Inferior parietal cortex (tissue), 1 donor: ENCODE measurements around the gene EDIL3.
"Not testable (repeated sequence)": the region's sequence is repeated elsewhere in the genome, so short reads cannot be mapped to it uniquely, and the experiment has no call there.

Experiments
- DNase-seq: peaks from one replicate; pipeline ENCODE4 v3.0.0-alpha.2; 2016; ENCODE audit errors: extremely low spot score

Gene EDIL3

DNA sequence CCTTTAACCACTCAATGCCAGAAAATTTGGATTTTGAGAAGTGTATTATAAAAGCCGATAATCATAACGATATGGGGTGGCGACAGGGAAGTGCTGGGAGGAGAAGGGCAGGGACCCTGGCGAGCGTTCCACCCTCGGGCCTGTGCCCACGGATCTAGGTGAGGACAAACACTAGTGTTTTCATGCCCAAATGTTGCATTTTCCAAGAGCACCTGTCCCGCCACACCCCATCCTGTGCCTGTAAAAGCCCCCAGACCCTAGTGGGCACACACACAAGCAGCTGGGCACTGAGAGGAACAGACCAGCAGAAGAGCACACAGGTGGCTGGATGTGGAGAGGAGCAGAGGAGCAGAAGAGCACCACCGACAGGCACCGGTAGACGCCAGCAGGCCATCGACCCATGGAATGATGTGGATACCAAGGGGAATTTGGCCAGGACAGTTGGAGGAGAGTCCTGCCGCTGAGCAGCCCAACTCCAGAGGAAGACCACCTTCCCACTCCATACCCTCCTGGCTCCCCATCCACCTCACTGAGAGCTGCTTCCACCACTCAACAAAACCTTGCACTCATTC is 315.0 kb downstream of the EDIL3 start:
- no peak for DNase-seq

DNA sequence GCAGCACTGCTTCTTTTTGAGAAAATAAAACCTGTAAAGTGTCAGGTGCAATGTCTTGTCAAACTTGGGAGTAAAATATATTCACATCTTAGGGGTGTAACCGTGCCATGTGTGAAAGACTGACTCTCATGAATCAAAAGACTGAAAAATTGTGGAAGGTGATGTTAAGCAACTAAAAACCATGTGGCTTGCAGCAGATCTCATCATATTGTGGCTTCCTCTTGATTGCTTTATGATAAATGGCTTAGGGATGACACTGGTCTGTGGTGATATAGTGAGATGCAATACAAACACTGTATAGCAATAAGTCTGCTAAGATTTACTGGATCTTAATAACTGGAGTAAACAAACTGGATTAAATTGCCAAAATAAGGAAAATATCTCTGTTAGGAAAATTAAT is 321.6 kb downstream of the EDIL3 start:
- no peak for DNase-seq

DNA sequence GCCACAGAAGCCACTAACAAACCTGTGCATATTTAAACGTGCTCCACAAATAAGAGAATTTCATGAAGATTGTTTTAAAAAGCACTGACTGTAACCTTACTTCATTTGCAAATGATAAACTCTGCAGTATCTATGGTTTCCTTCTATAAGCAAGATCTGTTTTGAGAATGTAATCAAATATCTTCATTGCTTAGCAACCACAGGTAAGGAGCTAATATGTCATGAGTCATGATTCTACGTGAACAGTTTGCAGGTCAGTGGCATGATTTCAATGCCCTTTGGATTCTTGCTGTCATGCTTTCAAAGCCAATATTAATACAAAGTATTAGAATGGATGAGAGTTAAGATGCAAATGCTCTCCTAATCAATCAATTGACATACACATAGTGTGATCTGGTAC is 325.0 kb downstream of the EDIL3 start:
- DNase-seq = no peak

DNA sequence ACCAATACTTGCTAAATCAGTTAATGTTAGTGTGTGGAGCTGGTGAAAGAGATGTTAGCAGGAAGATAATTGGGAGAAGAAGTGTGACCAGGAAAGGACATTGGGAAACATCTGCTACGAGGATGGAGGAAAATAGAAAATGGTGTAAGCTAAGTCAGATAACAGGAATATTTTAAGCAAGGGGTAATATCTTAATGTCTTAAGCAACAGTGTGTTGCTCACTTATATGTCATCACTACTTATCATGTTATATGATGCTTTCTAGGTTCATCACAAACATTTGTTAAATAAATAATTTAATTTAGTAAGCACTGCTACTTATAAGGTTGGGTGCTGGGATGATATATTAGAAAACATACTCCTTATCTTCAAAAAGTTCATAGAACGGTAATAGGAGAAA is 326.1 kb downstream of the EDIL3 start:
- DNase-seq = no peak

DNA sequence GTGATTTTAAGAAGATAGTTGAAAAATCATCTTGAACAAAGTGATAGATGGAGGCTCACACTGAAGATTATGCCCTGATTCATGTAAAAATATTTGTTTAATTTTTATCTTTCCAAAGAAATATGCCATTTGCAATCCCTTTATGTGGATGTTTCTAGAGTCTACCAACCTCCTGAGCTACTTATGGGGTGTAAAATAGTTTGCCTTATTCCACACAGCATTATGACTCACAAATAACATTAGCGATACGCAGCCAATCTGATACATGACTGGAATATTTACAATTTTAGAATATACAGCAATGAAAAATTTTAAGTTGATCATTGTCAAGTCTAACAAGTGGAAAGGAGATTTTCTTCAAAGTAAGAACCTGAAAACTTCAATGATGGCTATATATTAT is 327.5 kb downstream of the EDIL3 start:
- DNase-seq = no peak

DNA sequence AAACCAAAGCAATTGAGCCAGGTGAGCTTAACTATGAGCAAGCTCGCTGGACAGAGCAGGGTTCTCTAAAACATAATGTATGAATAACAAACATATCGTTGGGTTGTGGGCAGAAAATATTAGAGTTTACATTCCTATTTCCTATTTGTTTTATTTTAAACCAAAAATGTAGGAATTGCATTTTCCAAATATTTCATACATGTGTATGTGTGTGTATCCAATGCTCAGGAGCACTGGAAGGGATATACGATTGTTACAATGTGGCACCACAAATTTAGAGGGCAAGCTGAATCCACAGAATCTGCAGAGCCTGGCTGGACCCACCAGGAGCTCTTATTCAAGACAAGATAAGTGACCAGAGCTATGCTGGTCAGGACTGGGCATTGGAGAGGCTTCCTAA is 338.7 kb downstream of the EDIL3 start:
- DNase-seq = no peak

DNA sequence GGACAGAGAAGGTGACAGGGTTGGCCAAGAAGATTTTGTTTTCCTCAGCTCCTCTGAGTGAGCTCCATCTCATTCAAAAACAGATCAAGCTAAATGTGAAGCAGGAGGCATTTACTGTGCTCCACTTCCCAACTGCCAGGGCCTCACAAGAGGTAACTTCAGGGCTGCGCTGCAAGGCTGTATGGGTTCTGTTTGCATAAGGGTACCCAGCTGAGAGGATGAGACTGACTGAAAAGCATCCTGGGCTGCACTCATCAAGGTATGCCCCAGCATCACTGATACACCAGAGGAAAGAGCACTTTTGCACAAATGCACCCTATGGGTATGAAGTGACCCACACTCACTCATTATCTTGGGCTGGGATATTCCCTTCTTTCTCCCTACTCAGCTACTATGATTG is 347.8 kb downstream of the EDIL3 start:
- DNase-seq = no peak

DNA sequence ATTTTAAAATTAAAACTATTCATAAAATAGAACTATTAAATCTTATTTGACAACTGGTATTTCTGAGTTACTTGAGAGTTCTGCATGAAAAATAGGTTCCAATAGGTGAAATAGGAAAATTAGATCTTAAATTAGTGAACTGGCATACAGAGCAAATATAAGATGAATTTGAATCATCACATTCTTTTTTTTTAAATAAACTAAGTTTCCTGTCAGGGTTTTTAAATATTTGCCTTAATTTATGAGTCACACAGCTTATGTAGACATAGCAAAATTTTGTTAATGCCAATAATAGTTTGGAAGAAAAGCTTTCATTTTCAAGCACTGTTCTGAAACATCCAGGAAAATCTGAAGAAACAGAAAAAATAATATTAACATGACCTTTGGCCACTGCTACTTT is 352.4 kb downstream of the EDIL3 start:
- no peak for DNase-seq

DNA sequence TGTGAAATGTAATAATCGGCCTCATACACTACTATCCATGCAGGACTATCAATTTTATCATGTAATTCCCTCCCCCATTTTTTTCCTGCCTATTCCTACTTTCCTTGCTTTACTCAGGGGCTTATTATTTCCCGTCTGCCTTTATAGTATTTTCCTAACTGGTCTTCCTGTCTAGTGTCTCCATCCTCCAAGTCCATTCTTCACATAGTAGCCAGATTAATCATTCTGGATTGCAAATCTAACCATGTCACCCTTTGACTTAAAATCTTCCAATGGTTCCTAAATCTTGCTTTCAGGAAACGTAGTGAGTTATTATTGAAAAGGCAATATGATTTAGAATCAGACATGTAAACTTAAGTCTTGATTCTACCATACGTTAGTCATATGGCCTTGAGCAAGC is 356.6 kb downstream of the EDIL3 start:
- no peak for DNase-seq

DNA sequence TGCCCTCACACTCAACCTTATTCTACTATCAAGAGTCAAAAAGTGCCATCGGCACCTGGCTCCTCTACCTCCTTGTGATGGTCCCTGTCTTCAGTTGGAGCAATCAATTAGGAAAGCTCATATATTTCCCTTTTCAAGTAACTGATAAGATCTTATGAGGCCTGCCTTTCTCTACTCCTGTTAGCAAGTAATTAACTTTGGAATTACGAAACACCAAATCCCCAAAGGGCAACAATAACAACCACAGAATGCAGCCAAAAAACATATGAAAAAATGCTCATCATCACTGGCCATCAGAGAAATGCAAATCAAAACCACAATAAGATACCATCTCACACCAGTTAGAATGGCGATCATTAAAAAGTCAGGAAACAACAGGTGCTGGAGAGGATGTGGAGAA is 366.2 kb downstream of the EDIL3 start:
- not testable (repeated sequence) for DNase-seq

DNA sequence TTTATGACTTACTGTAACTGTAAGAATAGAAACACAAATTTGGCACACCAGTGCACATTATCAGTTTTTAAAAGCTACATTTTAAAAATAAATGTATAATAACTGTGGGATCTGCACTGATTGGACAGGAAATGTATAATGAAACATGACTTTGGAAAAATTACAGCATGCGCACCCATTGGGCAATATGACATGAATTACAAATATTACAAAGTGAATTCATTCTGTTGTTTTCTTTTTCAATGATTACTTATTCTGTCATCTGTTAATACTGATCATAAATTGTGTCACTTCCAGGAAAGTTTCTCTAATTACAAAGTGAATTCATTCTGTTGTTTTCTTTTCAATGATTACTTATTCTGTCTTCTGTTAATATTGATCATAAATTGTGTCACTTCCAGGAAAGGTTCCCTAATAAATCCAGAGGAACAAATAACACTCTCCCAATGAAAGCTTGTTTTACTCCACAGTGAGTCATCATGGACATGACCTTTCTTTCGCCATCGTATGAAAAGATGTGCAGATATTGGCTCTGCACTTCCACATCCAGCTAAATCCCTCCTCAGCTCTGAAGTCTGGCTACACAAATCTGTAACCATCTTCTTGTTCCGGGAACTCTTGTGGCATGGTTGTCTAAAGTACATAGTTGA is 367.0 kb downstream of the EDIL3 start:
- no peak for DNase-seq

DNA sequence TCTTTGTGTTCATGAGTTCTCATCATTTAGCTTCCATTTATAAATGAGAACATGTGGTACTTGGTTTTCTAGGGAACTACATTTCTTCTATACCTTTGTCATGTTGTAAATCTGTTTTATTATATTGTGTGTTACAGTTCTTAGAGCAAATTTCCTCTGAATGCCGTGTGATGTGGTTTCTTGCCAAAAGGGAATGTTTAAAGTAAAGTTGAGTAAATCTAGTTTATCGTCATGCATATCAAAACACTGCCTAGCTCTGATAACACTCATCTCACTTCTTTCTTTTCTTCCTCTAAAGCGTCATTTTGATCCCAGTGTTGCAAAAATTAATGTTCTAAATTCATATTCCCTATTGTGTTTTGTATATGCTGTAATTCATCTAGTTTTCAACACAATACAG is 368.6 kb downstream of the EDIL3 start:
- no peak for DNase-seq

DNA sequence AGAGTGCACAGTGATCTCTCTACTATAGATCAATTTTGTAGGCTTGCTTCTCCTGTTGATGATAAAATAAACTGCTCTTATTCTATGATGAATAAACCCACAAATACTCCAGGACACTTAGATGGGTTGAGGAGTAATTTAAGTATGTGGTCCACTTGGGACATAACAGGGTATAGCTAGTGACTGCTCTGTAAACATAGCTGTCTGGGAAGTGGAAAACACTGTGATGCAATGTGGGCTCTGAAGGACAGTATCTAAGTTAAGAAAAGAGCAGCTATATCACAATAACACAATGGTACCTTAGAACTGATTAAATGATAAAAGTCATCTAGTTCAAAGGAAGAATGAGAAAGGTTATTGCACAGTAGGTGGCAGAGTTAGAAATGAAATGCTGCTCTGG is 369.7 kb downstream of the EDIL3 start:
- DNase-seq = no peak

DNA sequence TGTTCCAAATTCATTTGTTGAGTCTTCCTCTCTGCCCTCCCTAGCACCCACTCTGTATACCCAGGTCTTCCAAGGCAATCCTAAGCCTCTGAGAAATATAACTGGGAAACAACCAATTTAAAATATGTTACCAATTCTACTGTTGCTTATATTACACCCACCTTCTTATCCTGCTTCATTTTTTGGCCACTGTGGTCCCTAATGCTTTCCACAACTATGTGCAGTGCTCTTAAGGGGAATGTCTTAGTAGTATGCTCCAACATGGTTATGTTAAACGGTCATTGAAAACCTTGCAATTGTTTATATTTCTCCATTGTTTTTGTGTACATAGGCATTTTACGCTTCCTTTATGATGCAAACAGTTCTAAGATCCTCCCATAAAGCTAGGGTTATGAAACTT is 390.9 kb downstream of the EDIL3 start:
- no peak for DNase-seq

DNA sequence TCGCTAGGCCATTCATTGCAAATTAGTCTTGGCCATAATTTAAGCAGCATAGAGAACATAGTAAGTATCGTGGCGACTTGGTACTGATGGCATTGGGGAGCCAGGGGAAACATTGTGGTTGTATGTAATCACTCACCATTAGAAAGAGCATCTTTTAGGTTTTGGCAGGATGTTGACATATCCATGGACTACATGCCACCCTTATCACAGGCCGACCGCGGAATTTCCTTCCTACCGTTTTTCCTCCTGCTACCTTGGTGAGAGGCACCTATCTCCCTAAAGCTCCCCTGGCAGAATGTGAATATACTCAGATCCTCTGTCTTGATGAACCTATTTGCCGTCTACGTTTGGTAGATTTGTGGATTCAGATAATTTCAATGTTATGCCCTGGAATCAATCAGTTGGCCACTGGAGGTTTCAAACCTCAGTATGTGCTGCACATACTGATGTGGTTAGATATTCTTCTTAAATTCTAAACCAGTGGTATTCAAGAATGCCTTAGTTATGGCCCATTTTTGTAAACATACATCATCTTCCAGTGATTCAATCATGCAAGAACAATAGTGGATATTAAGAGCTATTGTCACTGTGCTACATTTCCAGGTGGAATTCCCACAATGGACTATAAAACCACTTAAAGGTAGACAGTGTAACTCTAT is 393.0 kb downstream of the EDIL3 start:
- DNase-seq = no peak

DNA sequence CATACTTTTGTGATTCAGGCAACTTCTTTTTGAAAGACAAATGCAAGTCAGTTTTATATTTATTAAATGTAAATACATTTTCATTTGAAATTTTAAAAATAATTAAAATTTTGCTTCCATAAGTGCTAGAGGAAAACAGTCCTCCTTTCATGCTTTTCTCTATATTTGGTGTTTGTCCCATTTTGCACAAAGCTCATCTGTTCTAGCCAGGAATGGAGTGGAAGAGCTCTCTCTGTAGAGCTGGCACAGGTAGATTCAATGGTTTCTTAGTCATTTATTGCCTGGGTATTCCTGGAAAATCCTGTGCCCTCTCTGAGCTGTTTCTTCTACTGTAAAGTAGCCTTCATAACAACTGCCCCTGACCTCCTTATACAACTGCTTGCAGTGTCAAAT is 396.4 kb downstream of the EDIL3 start:
- DNase-seq = no peak

DNA sequence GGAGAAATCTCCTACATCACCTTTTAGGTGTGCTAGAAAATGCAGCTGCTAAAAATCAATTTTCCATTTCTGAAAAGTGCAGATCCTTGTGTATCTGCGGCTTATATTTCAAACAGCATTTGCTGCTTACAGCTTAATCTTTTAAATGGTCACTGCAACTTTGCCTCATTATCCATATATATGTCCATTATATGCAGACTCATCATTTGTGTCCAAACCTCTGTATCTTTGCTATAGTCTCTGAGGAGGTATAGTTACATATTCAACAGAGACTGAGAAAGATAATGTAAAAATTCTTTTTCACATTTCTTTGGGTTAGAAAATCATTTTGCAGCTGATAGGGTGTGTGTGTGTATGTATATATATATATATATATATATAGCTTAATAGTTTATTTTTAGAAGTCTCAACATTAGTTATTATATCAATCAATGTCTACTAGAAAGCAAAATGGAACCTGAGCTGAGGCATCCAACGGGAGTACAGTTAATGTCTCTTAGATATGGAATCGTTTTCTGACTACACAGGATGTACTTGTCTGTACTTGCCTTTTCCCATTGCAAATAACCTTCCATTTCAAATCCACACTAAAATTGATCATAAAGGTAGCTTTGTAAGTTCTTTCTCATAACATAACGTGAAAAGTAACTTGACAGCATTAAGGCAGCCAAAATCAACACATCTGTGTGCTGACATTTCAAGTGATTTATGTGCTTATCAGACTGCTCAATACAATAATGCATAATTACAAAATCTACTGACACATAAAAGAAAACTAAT is 397.0 kb downstream of the EDIL3 start:
- no peak for DNase-seq

DNA sequence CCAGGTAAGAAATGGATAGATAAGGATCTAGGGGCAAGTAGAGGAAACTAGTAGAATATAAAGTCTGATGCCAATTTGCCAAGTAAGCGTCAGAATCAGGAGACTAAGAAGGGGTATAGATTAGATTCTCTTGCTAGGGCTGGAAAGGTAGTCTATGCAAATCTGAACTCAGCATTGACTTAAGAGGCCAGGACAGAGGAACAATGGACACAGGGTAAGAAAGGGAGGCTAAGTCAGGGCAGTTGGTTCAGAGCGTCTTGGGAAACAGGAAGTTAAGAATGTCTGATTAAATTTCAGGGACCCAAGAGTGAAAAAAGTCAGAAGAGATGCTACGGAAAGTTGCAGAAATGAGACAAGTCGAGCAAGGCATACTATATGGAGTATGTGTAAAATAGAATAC is 400.8 kb downstream of the EDIL3 start:
- no peak for DNase-seq

DNA sequence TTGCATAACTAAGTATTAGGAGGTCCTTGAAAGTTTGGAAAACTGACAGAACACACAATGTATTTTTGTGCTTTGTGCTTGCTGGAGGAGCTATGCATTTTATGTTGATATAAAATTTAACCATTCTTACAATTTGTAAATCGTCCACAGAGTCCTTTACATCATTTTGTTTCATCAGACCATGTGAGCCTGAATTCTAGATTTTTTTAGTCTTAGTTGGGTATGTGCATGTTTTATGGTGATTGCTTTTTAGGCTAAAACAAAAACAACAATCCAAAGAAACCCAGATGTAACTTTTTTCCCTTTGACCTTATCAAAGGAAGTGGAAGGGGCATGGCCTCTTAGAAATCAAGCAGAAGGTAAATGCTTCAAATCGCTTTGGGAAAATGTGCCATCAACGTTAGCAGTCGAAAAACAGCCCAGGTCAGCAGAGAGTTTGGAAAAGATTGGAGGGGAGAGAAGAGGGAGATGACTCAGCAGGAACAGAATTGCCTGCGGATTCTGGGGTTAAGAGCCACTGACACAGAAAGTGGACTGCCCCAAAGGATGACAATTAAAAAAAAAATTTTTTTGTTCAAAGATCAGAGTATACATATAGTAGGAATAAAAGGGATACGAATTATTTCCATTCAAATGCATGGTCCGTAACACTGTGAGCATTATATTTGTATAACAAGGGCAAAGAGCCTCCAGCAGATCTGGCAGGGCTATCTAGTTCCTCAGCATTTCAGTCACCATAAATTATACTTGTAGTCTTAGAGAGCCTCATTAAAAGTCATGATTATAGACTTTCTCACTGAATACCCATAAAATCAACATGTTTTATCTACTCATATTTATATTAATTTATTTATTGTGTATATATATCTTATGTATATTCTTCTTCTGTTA is 410.5 kb downstream of the EDIL3 start:
- no peak for DNase-seq

DNA sequence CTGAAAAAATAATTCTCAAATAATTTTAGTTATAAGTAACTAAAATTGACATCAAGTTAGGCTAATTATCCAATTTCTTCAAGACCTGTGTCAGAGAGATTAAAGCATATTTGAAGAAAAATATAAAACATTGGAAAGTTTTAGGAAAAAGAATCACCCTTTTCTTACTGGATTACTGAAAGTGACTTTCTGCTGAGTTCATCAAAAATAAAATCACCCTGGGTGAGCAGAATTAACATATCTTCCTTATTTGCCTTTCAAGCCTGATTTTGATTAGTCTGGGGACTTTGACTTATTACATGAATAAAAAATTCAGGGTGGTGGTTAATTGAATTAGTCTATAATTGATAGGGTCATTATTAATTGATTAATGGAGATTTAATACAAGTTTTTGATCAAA is 411.8 kb downstream of the EDIL3 start:
- no peak for DNase-seq

DNA sequence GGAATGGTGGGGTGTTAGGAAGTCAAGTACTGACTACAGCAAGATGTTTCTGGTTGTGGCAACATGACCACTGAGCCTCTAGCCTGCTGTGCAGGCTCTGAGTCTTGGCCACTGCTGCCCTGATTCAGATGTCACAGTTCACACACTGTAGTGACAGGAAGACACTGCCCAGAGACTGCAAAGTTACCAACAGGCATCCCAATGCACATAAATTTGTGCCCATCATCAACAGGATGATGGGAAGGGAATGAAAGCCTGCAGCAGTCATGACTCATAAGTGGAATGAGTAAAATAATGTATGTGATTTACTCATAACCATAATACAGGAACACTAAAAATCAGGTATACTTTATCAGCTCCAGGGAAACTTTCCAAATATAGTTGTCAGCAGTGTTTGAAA is 412.4 kb downstream of the EDIL3 start:
- DNase-seq = no peak

DNA sequence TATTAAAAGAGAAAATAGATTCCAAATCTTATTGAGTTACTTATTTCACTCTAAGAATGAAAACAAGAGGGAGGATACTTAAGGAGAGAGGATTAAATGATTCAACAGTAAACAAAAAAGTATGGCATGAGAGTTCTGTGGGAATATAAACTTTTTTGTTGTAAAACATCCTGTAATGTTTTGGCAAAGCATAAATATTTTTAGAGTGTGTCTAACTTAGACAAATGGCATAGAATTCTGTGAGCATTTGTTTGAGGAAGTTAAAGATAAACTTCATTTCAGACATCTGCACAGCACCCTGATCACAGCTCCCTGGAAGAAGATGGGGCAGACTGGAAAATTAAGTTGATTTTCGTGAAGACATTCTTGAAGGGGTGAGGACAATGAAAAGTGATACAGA is 417.3 kb downstream of the EDIL3 start:
- DNase-seq = no peak
